ENCODE data around the gene EMID1.

DNA sequence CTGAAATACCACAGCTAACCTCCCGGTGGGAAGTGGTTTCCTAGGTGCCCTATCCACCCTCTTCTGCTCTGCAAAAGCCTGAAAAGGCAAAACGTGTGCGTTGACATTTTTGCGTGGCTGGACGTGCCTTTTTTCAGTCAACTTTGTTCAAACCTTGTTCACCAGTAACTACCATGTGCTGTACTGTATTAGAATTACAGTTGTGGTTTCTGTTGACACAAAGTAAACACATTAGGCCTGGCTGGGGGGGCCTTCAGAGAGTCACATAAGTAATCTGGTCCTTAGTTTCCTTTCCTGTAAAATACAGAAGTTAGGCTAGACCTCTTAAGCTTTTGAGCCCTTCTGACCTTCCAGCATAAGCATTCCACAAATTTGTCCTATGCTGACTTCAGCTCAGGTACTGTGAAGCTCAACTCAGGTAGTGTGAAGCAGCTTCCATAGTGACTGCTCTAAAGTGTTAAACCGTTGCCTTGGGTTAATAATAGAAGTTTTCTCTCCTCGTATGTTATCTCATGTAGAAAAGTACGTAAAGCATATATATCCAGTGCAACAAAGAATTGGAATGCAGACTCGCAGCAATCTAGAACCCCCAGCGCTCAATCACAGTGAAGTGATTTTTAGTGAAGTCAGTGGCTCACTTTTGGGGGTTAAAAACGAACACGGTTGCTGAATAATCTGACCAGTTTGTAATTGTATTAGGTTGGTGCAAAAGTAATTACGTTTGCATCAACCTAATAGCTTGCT, 64.2 kb downstream of the EMID1 start:
- TF ChIP-seq, protein P1, sequence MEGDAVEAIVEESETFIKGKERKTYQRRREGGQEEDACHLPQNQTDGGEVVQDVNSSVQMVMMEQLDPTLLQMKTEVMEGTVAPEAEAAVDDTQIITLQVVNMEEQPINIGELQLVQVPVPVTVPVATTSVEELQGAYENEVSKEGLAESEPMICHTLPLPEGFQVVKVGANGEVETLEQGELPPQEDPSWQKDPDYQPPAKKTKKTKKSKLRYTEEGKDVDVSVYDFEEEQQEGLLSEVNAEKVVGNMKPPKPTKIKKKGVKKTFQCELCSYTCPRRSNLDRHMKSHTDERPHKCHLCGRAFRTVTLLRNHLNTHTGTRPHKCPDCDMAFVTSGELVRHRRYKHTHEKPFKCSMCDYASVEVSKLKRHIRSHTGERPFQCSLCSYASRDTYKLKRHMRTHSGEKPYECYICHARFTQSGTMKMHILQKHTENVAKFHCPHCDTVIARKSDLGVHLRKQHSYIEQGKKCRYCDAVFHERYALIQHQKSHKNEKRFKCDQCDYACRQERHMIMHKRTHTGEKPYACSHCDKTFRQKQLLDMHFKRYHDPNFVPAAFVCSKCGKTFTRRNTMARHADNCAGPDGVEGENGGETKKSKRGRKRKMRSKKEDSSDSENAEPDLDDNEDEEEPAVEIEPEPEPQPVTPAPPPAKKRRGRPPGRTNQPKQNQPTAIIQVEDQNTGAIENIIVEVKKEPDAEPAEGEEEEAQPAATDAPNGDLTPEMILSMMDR (conservative IDR thresholded peaks at IDR 0.05), result no peak
- TF ChIP-seq EZH2 (IDR thresholded peaks at IDR 0.05; ENCODE audit: low read depth), result no peak

Measured in PC-9 (cell line).